Vagina (tissue), 2 donors: Measurements from ENCODE around the gene FBRSL1.

Source experiments
- POLR2AphosphoS5 ChIP-seq, 2 donors: sonication (generic); formaldehyde crosslinking; IDR thresholded peaks; one replicate each; pipeline ENCODE4 v1.9.0; 2017; ENCODE audit warnings: antibody characterized with exemption in 2 of 2, mild to moderate bottlenecking in 2 of 2, low read depth in 1 of 2; ENCODE audit not compliant: insufficient read depth in 1 of 2
- TF ChIP-seq, protein P1 (sequence below), 3 experiments: fragments of 450-650 bp in 2 of 3; fragments of 200-600 bp in 1 of 3; sonication (generic) in 1 of 3; IDR thresholded peaks; one replicate each; pipeline ENCODE4 v1.5.1; 2017 to 2019; ENCODE audit warnings: antibody characterized with exemption in 3 of 3, mild to moderate bottlenecking in 2 of 3, moderate library complexity in 2 of 3

DNA sequence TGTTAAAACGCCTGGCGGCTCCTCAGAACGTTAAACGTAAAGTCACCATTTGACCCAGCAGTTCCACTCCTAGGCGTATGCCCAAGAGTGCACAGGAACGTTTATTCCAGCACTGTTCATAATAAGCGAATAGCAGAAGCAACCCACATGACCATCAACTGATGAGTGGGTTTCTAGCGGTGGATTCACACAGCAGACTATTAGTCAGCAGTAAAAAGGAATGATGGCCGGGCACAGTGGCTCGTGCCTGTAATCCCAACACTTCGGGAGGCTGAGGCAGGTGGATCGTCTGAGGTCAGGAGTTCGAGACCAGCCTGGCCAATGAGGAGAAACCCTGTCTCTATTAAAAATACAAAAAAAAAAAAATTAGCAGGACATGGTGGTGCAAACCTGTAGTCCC, 22.4 kb upstream of the FBRSL1 start:
- TF ChIP-seq, protein P1, sequence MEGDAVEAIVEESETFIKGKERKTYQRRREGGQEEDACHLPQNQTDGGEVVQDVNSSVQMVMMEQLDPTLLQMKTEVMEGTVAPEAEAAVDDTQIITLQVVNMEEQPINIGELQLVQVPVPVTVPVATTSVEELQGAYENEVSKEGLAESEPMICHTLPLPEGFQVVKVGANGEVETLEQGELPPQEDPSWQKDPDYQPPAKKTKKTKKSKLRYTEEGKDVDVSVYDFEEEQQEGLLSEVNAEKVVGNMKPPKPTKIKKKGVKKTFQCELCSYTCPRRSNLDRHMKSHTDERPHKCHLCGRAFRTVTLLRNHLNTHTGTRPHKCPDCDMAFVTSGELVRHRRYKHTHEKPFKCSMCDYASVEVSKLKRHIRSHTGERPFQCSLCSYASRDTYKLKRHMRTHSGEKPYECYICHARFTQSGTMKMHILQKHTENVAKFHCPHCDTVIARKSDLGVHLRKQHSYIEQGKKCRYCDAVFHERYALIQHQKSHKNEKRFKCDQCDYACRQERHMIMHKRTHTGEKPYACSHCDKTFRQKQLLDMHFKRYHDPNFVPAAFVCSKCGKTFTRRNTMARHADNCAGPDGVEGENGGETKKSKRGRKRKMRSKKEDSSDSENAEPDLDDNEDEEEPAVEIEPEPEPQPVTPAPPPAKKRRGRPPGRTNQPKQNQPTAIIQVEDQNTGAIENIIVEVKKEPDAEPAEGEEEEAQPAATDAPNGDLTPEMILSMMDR (IDR thresholded peaks at IDR 0.05), result no peak
- no peak for TF ChIP-seq POLR2AphosphoS5 (IDR thresholded peaks at IDR 0.05; ENCODE audit: insufficient read depth in 1 of 2, low read depth in 1 of 2)
